Measurements from ENCODE around the gene BBS7.

The BBS7 gene

GRCh38 chr4:121819216-121819965 lies 50.9 kb downstream of the BBS7 start:
- no peak overlapping the region for H3K4me3 ChIP-seq (ENCODE audit: low read length)
- peak; percentile 48 for DNase-seq (ENCODE audit: low read depth)
- TF ChIP-seq, protein P1, sequence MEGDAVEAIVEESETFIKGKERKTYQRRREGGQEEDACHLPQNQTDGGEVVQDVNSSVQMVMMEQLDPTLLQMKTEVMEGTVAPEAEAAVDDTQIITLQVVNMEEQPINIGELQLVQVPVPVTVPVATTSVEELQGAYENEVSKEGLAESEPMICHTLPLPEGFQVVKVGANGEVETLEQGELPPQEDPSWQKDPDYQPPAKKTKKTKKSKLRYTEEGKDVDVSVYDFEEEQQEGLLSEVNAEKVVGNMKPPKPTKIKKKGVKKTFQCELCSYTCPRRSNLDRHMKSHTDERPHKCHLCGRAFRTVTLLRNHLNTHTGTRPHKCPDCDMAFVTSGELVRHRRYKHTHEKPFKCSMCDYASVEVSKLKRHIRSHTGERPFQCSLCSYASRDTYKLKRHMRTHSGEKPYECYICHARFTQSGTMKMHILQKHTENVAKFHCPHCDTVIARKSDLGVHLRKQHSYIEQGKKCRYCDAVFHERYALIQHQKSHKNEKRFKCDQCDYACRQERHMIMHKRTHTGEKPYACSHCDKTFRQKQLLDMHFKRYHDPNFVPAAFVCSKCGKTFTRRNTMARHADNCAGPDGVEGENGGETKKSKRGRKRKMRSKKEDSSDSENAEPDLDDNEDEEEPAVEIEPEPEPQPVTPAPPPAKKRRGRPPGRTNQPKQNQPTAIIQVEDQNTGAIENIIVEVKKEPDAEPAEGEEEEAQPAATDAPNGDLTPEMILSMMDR (conservative IDR thresholded peaks at IDR 0.05; ENCODE audit: low read length), result no peak

- TF ChIP-seq, protein P1 (conservative IDR thresholded peaks at IDR 0.05; ENCODE audit: low read length), result no peak
- H3K4me3 ChIP-seq (ENCODE audit: low read length), result no peak overlapping the region
- no peak for DNase-seq (ENCODE audit: low read depth)
Measured at GRCh38 chr4:121818215-121818614, 52.1 kb downstream of the BBS7 start.

DNA sequence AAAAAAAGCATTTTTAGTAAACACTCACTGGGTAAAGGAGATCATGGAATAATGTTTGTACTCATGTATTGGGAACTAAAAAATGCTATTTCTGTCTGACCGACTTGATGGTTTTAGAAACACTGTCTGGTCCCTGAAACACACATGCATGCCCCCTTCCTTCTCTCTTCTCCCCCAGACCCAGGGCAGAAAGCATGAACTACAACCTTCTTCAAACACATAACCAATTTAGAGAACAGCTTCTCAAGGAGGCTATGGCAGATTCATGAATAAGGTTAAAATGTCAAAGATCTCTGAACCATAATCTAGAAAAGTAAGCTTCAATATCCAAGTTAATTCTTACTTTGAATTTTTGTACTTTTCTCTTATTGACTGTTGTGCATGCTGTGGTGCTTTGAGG lies 52.6 kb downstream of the BBS7 start:
- TF ChIP-seq, protein P1 (conservative IDR thresholded peaks at IDR 0.05; ENCODE audit: low read length), result no peak
- no peak overlapping the region for H3K4me3 ChIP-seq (ENCODE audit: low read length)
- no peak for DNase-seq (ENCODE audit: low read depth)

DNA sequence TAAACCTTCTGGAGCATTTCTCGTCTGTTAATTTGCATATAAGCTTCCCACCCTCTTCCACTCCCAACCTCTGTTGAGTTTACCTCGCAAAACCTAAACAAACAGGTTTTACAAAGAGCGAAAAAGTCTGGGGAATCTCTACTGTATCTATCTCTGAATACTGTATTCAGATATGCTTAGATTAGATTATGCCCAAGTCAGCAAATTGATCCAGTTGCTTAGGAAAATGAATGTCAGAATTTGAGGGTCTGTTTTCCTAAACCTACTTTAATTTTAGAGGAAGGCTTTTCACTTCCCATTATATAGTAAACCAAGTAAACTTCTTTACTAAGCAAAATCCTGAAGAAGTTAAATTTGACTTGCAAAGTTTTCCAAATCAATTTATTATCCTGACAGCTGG lies 53.3 kb downstream of the BBS7 start:
- H3K4me3 ChIP-seq (ENCODE audit: low read length), result no peak overlapping the region
- TF ChIP-seq, protein P1 (conservative IDR thresholded peaks at IDR 0.05; ENCODE audit: low read length), result no peak
- DNase-seq (ENCODE audit: low read depth), result no peak

DNA sequence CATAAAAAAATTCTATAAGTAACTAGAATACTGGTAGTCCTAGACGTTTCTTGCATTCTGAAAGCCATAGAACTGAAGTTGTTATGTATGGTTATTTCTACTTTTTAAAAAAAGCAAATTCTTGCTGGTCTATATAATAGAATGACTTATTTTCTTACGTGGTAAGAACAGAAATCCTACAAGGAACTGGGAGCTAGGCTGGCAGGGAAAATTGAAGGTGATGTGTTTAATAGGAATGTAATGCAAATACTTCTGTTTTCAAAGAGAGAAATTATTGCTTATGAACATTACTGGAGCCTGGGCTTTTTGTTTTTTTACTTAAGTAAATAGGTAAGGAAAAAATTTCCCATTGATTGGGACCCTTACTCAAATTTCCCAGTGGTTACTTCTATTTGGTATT lies 55.5 kb downstream of the BBS7 start:
- TF ChIP-seq, protein P1 (conservative IDR thresholded peaks at IDR 0.05; ENCODE audit: low read length), result no peak
- no peak overlapping the region for H3K4me3 ChIP-seq (ENCODE audit: low read length)
- DNase-seq (ENCODE audit: low read depth), result peak; percentile 55

DNA sequence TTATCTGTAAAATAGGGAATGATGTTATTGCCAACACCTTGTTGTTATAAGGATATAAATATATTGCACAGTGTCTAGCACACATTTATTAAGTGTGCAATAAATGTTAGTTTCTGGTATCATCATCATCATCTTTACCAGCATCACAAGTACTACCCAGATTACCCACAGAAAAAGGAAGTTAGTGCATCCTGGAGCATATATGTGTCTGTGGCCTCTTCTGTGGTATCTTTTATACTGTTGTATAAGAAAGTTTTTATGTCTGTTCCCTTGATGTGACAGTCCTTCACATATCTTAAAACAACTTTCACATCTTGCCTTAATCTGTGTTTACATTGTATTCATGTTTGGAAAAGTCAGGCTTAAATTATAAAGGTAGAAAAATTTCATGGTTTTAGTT lies 59.2 kb downstream of the BBS7 start:
- no peak overlapping the region for H3K4me3 ChIP-seq (ENCODE audit: low read length)

GRCh38 chr4:121806411-121806810 lies 63.9 kb downstream of the BBS7 start:
- DNase-seq (ENCODE audit: low read depth), result no peak
- no peak overlapping the region for H3K4me3 ChIP-seq (ENCODE audit: low read length)
- TF ChIP-seq, protein P1 (conservative IDR thresholded peaks at IDR 0.05; ENCODE audit: low read length), result no peak

More for the DNA sequence above, 59.2 kb downstream of the BBS7 start:
- DNase-seq (ENCODE audit: low read depth), result no peak
- TF ChIP-seq, protein P1 (conservative IDR thresholded peaks at IDR 0.05; ENCODE audit: low read length), result no peak
